GM12865 (cell line): ENCODE measurements around the gene ELK1.
A peak's percentile ranks its signal among the peaks of the same experiment; 100 is the strongest.

Experiments used
- DNase-seq: peaks from one replicate; pipeline ENCODE4 v3.0.0; 2010; ENCODE audit warnings: low read depth
- H3K4me3 ChIP-seq: 2 replicates; pipeline ENCODE4 v1.5.1; 2011; ENCODE audit warnings: mild to moderate bottlenecking, low read depth, low read length, control low read depth
- TF ChIP-seq, protein P1 (sequence below): IDR thresholded peaks from 2 replicates; pipeline ENCODE4 v1.5.1; 2011; ENCODE audit warnings: low read length, control low read depth, low read depth, inconsistent platforms; ENCODE audit not compliant: insufficient read depth; ENCODE audit errors: missing control alignments

Gene ELK1

DNA sequence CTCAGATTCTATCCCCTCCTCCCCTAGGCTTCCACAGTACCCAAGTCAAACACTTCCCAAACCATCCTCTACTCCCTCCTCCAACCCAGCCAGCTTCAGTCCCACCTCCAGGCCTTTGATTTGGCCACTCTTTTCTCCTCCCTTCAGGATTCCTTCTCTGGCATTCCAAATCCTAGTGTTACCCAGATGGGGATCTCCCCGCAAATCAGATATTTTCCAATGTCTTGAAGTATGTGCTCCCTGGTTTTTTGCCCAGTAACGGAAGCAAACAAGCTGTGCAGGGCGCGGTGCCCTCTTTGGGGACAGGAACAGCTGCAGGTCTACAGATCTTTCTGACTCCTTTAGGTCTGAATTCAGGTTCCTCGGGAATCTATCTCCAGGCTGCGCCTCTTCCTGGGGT, 28.5 kb downstream of the ELK1 start:
- TF ChIP-seq, protein P1, sequence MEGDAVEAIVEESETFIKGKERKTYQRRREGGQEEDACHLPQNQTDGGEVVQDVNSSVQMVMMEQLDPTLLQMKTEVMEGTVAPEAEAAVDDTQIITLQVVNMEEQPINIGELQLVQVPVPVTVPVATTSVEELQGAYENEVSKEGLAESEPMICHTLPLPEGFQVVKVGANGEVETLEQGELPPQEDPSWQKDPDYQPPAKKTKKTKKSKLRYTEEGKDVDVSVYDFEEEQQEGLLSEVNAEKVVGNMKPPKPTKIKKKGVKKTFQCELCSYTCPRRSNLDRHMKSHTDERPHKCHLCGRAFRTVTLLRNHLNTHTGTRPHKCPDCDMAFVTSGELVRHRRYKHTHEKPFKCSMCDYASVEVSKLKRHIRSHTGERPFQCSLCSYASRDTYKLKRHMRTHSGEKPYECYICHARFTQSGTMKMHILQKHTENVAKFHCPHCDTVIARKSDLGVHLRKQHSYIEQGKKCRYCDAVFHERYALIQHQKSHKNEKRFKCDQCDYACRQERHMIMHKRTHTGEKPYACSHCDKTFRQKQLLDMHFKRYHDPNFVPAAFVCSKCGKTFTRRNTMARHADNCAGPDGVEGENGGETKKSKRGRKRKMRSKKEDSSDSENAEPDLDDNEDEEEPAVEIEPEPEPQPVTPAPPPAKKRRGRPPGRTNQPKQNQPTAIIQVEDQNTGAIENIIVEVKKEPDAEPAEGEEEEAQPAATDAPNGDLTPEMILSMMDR = no peak
- no peak overlapping the region for H3K4me3 ChIP-seq
- no peak for DNase-seq

DNA sequence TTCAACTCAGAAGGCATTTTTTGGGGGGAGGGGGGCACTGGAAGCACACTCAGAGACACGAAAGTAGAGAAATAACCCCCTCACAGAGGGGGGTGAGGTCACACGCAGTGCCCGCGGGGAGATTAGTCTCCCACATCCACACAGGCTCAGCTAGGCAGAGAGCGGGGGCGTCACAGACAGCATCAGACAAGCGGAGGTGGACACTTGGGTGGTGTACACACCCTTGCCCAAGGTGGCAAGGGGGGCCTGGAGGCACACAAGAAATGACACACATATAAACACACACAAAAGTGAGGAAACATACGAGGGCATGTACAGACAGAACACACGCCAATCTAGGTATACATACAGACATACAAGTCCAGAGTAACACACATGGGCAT, 30.1 kb downstream of the ELK1 start:
- TF ChIP-seq, protein P1 = no peak
- no peak overlapping the region for H3K4me3 ChIP-seq

DNA sequence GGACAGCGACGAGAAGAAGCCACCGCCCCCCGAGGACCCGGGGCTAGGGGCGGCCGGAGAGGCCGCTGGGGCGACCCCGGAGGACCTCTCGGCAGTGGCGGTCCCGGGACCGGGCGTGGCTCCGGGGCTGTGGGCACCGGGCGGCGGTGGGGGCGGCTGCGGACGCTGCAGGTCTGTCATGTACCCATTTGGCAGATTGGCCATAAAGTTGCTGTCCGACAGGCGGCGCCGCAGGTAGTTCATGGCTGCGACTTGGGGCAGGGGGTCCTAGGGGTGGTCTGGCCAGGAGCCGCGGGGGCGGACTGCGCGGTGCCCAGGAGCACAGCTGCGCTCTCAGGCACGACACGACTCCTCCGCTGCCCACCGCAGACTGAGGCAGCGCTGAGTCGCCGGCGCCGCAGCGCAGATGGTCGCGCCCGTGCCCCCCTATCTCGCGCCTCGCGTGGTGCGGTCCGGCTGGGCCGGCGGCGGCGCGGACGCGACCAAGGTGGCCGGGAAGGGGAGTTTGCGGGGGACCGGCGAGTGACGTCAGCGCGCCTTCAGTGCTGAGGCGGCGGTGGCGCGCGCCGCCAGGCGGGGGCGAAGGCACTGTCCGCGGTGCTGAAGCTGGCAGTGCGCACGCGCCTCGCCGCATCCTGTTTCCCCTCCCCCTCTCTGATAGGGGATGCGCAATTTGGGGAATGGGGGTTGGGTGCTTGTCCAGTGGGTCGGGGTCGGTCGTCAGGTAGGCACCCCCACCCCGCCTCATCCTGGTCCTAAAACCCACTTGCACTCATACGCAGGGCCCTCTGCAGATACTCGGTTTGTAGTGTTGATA, 30.7 kb downstream of the ELK1 start, which contains the start of gene SYN1:
Gene SYN1 (minus strand): TSS at position 372 of the 817 bp plus-strand sequence. CDS start 129 bp downstream, at position 243.
- TF ChIP-seq, protein P1 = peak; percentile 17
- peak within 1 kb of the TSS; percentile 22; the same call in 1 of the 2 replicates for H3K4me3 ChIP-seq
- peak; percentile 81 for DNase-seq

More for the DNA sequence above, 30.1 kb downstream of the ELK1 start:
- no peak for DNase-seq

DNA sequence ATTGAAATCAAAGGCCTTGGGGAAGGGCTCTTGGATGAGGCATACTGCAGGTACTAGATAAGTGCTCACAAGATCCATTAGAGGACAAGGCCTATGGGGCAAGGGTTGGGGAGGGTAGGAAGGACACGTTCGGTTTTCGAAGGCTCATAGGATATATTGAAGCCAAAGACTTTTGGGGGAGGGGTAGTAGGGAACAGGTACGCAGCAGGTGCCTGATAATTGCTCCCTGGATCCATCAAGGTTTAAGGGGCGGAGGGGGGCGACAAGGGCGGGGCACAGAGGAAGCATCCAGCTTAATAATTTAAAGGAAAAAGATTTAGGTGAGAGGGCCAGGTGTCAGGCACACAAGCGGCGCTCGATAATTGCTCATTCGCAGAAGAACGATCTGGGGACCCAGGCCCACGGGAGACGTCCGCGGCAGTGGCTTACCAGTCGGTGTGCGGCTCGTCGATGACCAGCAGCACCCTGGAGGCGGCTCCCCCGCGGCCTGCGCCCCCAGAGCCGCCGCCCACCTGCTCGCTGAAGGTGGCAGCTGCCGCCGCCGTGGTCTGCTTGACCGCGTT, 31.4 kb downstream of the ELK1 start:
- no peak overlapping the region; the same call in 1 of the 2 replicates for H3K4me3 ChIP-seq
- no peak for DNase-seq
- TF ChIP-seq, protein P1 = no peak

DNA sequence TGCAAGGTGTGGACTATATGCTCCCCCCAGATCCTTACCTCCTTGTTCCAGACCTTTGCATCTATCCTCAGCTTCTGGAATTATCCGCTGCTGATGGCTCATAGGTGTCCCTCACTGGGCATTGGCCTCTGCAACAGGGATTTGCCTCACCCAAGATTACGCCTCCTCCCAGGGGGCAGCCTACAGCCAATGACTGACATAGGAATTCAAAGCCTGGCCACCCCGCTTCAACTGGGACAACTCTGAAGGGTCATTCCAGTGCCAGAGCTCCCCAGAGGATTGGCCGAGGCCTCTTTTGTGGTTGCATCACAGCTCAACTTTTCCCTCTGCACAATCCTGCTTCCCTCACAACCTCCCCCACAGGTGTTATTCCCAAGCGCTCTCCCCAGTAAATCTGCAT, 35.7 kb downstream of the ELK1 start:
- TF ChIP-seq, protein P1 = no peak
- H3K4me3 ChIP-seq = no peak overlapping the region
- no peak for DNase-seq

DNA sequence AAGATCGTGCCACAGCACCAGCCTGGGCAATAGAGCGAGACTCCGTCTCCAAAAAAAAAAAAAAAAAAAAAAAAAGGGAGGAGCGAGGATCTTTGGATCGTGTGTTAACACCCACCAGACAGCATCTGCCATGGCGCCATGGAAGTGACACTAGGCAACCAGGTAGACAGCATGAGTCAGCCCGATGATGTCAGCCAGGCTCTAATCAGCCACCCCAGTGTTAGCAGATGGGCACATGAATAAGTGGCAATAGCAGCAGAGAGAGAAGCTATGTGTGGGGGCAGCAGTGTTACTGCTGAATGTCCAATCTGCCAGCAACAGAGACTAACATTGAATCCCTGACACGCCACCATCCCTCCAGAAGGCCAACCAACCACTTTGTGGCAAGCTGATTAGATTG, 37.3 kb downstream of the ELK1 start:
- TF ChIP-seq, protein P1 = no peak
- no peak for DNase-seq
- no peak overlapping the region for H3K4me3 ChIP-seq
